AG09319 (cell line): ENCODE data around the gene ANGPTL3.

Experiments used
- DNase-seq: peaks from one replicate; pipeline ENCODE4 v3.0.0-alpha.2; 2010; ENCODE audit warnings: low read depth; ENCODE audit errors: extremely low read depth
- CTCF ChIP-seq: IDR thresholded peaks from 2 replicates; pipeline ENCODE4 v1.5.1; 2011; ENCODE audit warnings: low read depth, mild to moderate bottlenecking, inconsistent platforms, low read length, moderate library complexity

ANGPTL3 gene

GRCh38 chr1:62637392-62638105 is 40.2 kb downstream of the ANGPTL3 start:
- no peak for TF ChIP-seq CTCF
- DNase-seq, result no peak

GRCh38 chr1:62643283-62643682 is 46.0 kb downstream of the ANGPTL3 start:
- TF ChIP-seq CTCF, result no peak
- DNase-seq, result no peak

GRCh38 chr1:62652387-62652786 is 55.1 kb downstream of the ANGPTL3 start:
- TF ChIP-seq CTCF, result no peak
- no peak for DNase-seq

- TF ChIP-seq CTCF, result no peak
- DNase-seq, result no peak
These were observed 57.4 kb downstream of the ANGPTL3 start for GRCh38 chr1:62654744-62655143.
